Measurements from ENCODE around the gene PGAP2.

The PGAP2 gene

DNA sequence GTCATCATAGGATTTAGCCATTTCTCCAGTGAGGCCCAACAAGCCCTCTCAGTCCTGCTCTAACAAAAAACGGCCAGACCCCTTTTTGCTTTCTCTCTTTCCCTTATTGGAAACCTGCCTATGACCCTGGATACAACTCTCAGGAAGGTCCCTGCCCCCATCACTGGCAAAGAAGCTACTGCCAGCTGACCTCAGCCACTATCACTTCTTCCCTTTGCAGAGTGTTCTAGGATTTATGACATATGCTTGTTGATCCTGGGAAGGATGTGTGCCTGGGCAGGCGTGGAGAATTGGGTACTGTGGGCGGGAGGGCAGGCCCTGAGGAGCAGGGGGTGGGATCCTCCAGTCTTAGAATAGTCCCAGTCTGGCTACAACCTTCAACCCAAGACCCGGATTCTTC is 7.5 kb downstream of the PGAP2 start:
- Mint-ChIP-seq H3K4me1 (ENCODE audit: low read depth in 2 of 2) (peaks cover 0 to 2% of the 10 kb centered on the region in 2 donors), H3K36me3 (ENCODE audit: insufficient read depth) (no peaks in the 10 kb centered on the region), H3K27ac (no peak overlapping the region), H3K9me3 (no peaks in the 10 kb centered on the region), H3K4me3 (no peak overlapping the region), H3K27me3 (no peaks in the 10 kb centered on the region)
- DNase-seq (no peak), ATAC-seq (replicated peaks) (no peak)

DNA sequence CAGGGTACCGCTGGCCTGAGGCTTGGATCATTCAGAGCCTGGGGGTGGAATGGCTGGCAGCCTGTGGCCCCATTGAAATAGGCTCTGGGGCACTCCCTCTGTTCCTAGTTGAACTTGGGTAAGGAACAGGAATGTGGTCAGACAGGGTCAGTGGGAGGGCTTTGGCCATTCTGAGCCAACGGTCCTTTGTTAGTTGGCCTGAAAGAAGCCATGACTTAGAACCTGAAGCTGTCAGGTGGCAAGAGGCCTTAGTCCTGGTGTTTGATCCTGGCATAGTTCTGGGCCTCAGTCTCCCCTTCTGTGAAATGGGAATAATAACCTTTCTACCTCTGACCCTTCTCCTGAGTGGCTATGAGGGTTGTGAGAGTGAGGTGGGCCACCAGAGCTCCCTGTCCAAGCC is 8.3 kb downstream of the PGAP2 start:
- Mint-ChIP-seq H3K27me3 (no peaks in the 10 kb centered on the region), H3K4me3 (no peak overlapping the region), H3K4me1 (ENCODE audit: low read depth in 2 of 2) (peaks cover 0 to 2% of the 10 kb centered on the region in 2 donors), H3K36me3 (ENCODE audit: insufficient read depth) (no peaks in the 10 kb centered on the region), H3K9me3 (no peaks in the 10 kb centered on the region), H3K27ac (no peak overlapping the region)
- DNase-seq: no peak
- no peak for ATAC-seq (replicated peaks)

- Mint-ChIP-seq H3K36me3 (ENCODE audit: insufficient read depth) (no peaks in the 10 kb centered on the region), H3K27ac (no peak overlapping the region), H3K4me1 (ENCODE audit: low read depth in 2 of 2) (peaks cover 0 to 2% of the 10 kb centered on the region in 2 donors), H3K4me3 (no peak overlapping the region), H3K9me3 (no peaks in the 10 kb centered on the region), H3K27me3 (no peaks in the 10 kb centered on the region)
- DNase-seq (no peak), ATAC-seq (replicated peaks) (no peak)
These were observed 8.9 kb downstream of the PGAP2 start for GRCh38 chr11:3817181-3817800.

- Mint-ChIP-seq H3K4me1 (ENCODE audit: low read depth in 2 of 2) (peaks cover 14 to 22% of the 10 kb centered on the region in 2 donors), H3K27me3 (no peaks in the 10 kb centered on the region), H3K27ac (no peak overlapping the region), H3K36me3 (ENCODE audit: insufficient read depth) (peaks cover 12% of the 10 kb centered on the region), H3K9me3 (no peaks in the 10 kb centered on the region), H3K4me3 (no peak overlapping the region)
- ATAC-seq (replicated peaks) (no peak), DNase-seq (no peak)
These were observed 12.6 kb downstream of the PGAP2 start for GRCh38 chr11:3820971-3821370.

DNA sequence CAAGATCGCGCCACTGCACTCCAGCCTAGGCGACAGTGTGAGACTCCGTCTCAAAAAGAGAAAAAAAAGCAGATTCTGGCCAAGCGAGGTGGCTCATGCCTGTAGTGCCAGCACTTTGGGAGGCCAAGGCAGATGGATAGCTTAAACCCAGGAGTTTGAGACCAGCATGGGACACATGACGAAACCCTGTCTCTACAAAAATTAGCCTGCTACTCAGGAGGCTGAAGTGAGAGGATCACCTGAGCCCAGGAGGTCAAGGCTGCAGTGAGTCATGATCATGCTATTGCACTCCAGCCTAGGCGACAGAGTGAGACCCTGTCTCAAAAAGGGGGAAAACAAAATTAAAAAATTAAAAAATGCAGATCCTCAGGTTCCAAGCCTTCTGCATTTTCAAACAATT is 14.0 kb downstream of the PGAP2 start:
- peaks cover 23% of the 10 kb centered on the region for H3K36me3 Mint-ChIP-seq (ENCODE audit: insufficient read depth)
- ATAC-seq (replicated peaks) (no peak), DNase-seq (no peak)
- H3K4me3 Mint-ChIP-seq: no peak overlapping the region
- no peaks in the 10 kb centered on the region for H3K27me3 Mint-ChIP-seq
- H3K27ac Mint-ChIP-seq: no peak overlapping the region
- H3K4me1 Mint-ChIP-seq (ENCODE audit: low read depth in 2 of 2): peaks cover 26 to 29% of the 10 kb centered on the region in 2 donors
- no peaks in the 10 kb centered on the region for H3K9me3 Mint-ChIP-seq

GRCh38 chr11:3823303-3823702 is 14.9 kb downstream of the PGAP2 start:
- no peaks in the 10 kb centered on the region for H3K27me3 Mint-ChIP-seq
- peaks cover 35% of the 10 kb centered on the region in 2 donors for H3K4me1 Mint-ChIP-seq (ENCODE audit: low read depth in 2 of 2)
- peak overlapping the region; percentile 90 to 92 for H3K27ac Mint-ChIP-seq
- peaks cover 23% of the 10 kb centered on the region for H3K36me3 Mint-ChIP-seq (ENCODE audit: insufficient read depth)
- H3K4me3 Mint-ChIP-seq: no peak overlapping the region
- no peaks in the 10 kb centered on the region for H3K9me3 Mint-ChIP-seq
- ATAC-seq (replicated peaks): no peak
- DNase-seq: no peak

DNA sequence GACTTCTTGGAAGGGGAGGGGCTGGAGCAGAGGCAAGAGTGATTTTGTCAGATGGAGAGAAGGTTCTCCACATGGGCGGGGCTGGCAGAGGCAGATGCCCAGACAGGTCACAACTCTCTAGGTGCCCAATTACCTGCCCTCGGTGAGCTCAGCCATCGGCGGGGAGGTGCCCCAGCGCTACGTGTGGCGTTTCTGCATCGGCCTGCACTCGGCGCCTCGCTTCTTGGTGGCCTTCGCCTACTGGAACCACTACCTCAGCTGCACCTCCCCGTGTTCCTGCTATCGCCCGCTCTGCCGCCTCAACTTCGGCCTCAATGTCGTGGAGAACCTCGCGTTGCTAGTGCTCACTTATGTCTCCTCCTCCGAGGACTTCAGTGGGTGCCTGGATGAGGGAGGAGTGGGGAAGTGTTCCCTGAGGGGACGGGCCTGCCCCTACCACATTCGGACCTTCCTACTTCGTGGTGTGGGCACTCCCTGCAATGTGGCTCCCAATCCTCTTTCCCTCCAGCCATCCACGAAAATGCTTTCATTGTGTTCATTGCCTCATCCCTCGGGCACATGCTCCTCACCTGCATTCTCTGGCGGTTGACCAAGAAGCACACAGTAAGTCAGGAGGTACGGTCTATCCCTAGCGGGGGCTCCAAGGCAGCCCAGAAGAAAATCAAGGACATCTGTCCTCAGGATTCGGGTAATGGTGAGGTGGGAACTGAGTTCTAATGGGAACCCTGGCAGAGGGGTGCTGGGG is 15.6 kb downstream of the PGAP2 start:
- Mint-ChIP-seq H3K27me3 (no peaks in the 10 kb centered on the region), H3K36me3 (ENCODE audit: insufficient read depth) (peaks cover 25% of the 10 kb centered on the region), H3K4me3 (no peak overlapping the region), H3K27ac (peak overlapping the region; percentile 90 to 92), H3K4me1 (ENCODE audit: low read depth in 2 of 2) (peaks cover 35% of the 10 kb centered on the region in 2 donors), H3K9me3 (no peaks in the 10 kb centered on the region)
- ATAC-seq (replicated peaks) (no peak), DNase-seq (no peak)

DNA sequence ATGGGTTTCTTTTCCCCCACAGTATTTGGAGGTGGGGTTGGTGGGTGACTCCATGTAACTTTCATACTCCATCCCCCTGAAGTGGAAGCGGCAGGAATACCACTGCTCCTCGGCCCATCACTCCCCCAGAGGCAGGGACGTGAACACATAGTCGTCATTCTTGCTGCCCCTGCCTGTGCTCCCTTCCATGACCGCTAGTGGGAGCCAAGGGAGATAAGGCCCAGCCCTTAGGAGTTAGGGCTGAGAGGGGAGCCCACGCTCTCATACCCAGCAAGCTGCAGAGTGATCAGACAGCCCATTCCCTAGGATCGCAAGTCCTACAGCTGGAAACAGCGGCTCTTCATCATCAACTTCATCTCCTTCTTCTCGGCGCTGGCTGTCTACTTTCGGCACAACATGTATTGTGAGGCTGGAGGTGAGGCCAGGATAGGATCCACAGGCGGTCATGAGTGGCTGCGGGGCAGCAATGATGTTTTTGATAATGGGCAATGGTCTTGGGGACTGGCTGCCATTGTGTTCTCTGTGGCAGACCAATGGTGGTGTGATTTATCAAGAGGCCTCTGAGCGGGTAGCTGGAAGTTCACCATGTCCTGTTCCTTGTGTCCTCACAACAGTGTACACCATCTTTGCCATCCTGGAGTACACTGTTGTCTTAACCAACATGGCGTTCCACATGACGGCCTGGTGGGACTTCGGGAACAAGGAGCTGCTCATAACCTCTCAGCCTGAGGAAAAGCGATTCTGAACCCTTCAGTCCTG is 16.5 kb downstream of the PGAP2 start:
- H3K27me3 Mint-ChIP-seq: no peaks in the 10 kb centered on the region
- peaks cover 33 to 35% of the 10 kb centered on the region in 2 donors for H3K4me1 Mint-ChIP-seq (ENCODE audit: low read depth in 2 of 2)
- H3K9me3 Mint-ChIP-seq: no peaks in the 10 kb centered on the region
- peak; percentile 82 to 88 (median 85) for DNase-seq
- peak; percentile 99 for ATAC-seq (replicated peaks)
- H3K27ac Mint-ChIP-seq: peak overlapping the region; percentile 90 to 92
- peaks cover 34% of the 10 kb centered on the region for H3K36me3 Mint-ChIP-seq (ENCODE audit: insufficient read depth)
- no peak overlapping the region for H3K4me3 Mint-ChIP-seq

GRCh38 chr11:3825473-3826154 is 17.3 kb downstream of the PGAP2 start:
- Mint-ChIP-seq H3K27me3 (no peaks in the 10 kb centered on the region), H3K27ac (peak overlapping the region; percentile 91 to 92), H3K4me1 (ENCODE audit: low read depth in 2 of 2) (peaks cover 34 to 36% of the 10 kb centered on the region in 2 donors), H3K9me3 (no peaks in the 10 kb centered on the region), H3K4me3 (no peak overlapping the region), H3K36me3 (ENCODE audit: insufficient read depth) (peaks cover 41% of the 10 kb centered on the region)
- DNase-seq (no peak), ATAC-seq (replicated peaks) (no peak)

- DNase-seq (no peak), ATAC-seq (replicated peaks) (no peak)
- H3K9me3 Mint-ChIP-seq: no peaks in the 10 kb centered on the region
- H3K4me1 Mint-ChIP-seq (ENCODE audit: low read depth in 2 of 2): peaks cover 45 to 47% of the 10 kb centered on the region in 2 donors
- H3K27ac Mint-ChIP-seq: peak overlapping the region; percentile 91 to 92
- H3K27me3 Mint-ChIP-seq: no peaks in the 10 kb centered on the region
- H3K36me3 Mint-ChIP-seq (ENCODE audit: insufficient read depth): peaks cover 49% of the 10 kb centered on the region
- no peak overlapping the region for H3K4me3 Mint-ChIP-seq
These were observed 18.4 kb downstream of the PGAP2 start for GRCh38 chr11:3826721-3827120.

DNA sequence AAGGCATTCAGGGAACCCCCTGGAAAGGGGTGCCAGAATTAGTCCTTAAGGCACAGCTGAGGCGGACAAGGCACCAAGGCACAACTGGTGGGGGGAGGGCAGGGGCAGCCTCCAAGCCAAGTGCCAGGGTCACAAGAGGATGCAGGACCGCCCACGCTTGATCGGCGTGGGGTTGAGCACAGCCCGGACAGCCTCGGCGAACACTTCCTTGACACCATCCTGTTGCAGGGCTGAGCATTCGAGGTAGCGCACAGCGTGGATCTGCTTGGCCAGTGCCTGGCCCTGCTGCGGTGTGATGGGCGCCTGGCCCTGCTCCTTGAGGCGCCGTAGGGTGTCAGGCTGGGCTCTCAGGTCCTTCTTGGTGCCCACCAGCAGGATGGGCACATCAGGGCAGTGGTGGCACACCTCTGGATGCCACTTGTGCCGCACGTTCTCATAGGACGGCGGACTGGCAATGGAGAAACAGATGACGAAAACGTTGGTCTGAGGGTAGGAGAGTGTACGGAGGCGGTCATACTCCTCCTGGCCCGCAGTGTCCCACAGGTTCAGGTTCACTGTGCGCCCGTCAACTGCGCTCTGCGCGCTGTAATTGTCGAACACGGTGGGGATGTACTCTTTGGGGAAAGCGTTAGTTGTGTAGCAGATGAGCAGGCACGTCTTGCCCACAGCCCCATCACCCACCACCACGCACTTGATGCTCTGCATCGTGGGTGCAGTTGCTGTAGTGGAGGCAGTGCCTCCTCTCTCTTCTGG is 19.2 kb downstream of the PGAP2 start:
- H3K4me3 Mint-ChIP-seq: no peak overlapping the region
- no peak for ATAC-seq (replicated peaks)
- no peaks in the 10 kb centered on the region for H3K27me3 Mint-ChIP-seq
- H3K27ac Mint-ChIP-seq: peak overlapping the region; percentile 79 to 92
- peaks cover 49% of the 10 kb centered on the region for H3K36me3 Mint-ChIP-seq (ENCODE audit: insufficient read depth)
- peaks cover 54 to 56% of the 10 kb centered on the region in 2 donors for H3K4me1 Mint-ChIP-seq (ENCODE audit: low read depth in 2 of 2)
- DNase-seq: no peak
- no peaks in the 10 kb centered on the region for H3K9me3 Mint-ChIP-seq

DNA sequence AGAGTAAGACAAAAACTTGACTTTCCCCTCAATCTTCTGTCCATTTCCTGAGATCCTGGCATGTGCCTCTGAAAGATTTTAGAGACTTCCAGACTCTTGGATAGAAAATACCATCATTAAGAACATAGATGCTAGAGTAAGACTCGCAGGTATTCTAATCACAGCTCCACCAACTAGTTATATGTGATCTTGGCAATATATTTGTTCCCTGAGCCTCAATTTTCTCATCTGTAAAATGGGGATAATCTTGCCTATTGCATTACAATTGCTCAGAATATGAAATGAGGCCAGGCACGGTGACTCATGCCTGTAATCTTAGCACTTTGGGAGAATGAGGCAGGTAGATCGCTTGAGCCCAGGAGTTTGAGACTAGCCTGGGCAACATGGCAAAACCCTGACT is 21.7 kb downstream of the PGAP2 start:
- Mint-ChIP-seq H3K4me1 (ENCODE audit: low read depth in 2 of 2) (peaks cover 65 to 69% of the 10 kb centered on the region in 2 donors), H3K36me3 (ENCODE audit: insufficient read depth) (peaks cover 64% of the 10 kb centered on the region), H3K9me3 (no peaks in the 10 kb centered on the region)

DNA sequence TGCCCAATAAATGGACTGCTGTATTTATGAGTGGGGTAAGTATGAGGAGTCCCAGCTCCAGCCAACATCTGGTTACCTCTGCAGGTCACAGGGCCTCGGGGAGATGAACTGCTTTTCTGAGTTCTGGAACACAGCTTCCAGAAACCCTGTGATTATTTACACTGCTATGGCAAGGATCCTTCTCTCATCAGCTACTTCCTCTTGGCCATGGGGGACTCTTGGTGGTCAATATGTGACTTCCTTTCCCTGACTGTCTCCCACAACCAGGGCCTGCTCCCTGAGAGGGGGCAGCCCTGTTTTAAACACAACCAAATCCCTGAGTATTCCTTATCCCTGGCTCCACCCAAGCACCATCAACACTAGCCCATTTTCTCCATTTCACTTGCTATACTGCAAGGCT is 22.4 kb downstream of the PGAP2 start:
- Mint-ChIP-seq H3K27ac (peak overlapping the region; percentile 89 to 94), H3K27me3 (no peaks in the 10 kb centered on the region), H3K9me3 (no peaks in the 10 kb centered on the region), H3K4me1 (ENCODE audit: low read depth in 2 of 2) (peaks cover 67 to 74% of the 10 kb centered on the region in 2 donors), H3K36me3 (ENCODE audit: insufficient read depth) (peaks cover 66% of the 10 kb centered on the region), H3K4me3 (peak overlapping the region; percentile 18 to 88)
- ATAC-seq (replicated peaks) (no peak), DNase-seq (no peak)

More for the DNA sequence above, 21.7 kb downstream of the PGAP2 start:
- DNase-seq (no peak), ATAC-seq (replicated peaks) (no peak)
- Mint-ChIP-seq H3K27ac (peak overlapping the region; percentile 89 to 94), H3K4me3 (peak overlapping the region in 1 of 2 donors; percentile 10), H3K27me3 (no peaks in the 10 kb centered on the region)

All from effector memory CD8-positive, alpha-beta T cell (primary cell).